ENCODE data around the gene SSX2IP.

DNA sequence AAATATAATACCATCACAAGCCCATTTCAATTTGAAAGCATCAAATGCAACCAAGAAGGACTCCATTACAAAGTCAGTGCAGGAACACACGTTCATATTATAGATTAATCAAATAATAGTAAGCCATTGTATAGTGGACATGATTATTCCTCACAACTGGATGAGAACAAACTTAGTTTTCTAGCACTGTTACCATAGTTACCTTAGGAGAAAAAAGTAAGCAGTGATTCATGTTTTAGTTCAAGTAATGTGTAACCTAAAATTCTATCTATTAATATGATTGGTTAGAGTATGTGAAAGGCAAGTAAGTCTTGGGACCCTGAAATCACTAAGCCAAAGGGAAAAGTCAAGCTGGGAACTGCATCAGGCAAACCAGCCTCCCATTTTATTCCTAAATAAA is 15.2 kb downstream of the SSX2IP start:
- TF ChIP-seq, protein P1, sequence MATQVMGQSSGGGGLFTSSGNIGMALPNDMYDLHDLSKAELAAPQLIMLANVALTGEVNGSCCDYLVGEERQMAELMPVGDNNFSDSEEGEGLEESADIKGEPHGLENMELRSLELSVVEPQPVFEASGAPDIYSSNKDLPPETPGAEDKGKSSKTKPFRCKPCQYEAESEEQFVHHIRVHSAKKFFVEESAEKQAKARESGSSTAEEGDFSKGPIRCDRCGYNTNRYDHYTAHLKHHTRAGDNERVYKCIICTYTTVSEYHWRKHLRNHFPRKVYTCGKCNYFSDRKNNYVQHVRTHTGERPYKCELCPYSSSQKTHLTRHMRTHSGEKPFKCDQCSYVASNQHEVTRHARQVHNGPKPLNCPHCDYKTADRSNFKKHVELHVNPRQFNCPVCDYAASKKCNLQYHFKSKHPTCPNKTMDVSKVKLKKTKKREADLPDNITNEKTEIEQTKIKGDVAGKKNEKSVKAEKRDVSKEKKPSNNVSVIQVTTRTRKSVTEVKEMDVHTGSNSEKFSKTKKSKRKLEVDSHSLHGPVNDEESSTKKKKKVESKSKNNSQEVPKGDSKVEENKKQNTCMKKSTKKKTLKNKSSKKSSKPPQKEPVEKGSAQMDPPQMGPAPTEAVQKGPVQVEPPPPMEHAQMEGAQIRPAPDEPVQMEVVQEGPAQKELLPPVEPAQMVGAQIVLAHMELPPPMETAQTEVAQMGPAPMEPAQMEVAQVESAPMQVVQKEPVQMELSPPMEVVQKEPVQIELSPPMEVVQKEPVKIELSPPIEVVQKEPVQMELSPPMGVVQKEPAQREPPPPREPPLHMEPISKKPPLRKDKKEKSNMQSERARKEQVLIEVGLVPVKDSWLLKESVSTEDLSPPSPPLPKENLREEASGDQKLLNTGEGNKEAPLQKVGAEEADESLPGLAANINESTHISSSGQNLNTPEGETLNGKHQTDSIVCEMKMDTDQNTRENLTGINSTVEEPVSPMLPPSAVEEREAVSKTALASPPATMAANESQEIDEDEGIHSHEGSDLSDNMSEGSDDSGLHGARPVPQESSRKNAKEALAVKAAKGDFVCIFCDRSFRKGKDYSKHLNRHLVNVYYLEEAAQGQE (IDR thresholded peaks at IDR 0.05; ENCODE audit: low read depth) = no peak
- TF ChIP-seq CEBPB (IDR thresholded peaks at IDR 0.05) (no peak), EP300 (IDR thresholded peaks at IDR 0.05; ENCODE audit: borderline replicate concordance) (no peak), ZBTB7A (IDR thresholded peaks at IDR 0.05; ENCODE audit: low read depth) (no peak), RAD21 (IDR thresholded peaks at IDR 0.05; ENCODE audit: low read depth) (no peak), FOXM1 (IDR thresholded peaks at IDR 0.05; ENCODE audit: borderline replicate concordance, low read depth) (no peak), TCF12 (IDR thresholded peaks at IDR 0.05; ENCODE audit: low read depth) (no peak), TEAD4 (IDR thresholded peaks at IDR 0.05) (no peak), TAF1 (IDR thresholded peaks at IDR 0.05; ENCODE audit: low read depth) (no peak), YY1 (IDR thresholded peaks at IDR 0.05; ENCODE audit: low read depth) (no peak), CREB1 (IDR thresholded peaks at IDR 0.05; ENCODE audit: low read depth) (no peak), NFIC (IDR thresholded peaks at IDR 0.05) (no peak)
- TF ChIP-seq, protein P2, sequence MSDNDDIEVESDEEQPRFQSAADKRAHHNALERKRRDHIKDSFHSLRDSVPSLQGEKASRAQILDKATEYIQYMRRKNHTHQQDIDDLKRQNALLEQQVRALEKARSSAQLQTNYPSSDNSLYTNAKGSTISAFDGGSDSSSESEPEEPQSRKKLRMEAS (IDR thresholded peaks at IDR 0.05) = no peak
- TF ChIP-seq, protein P3, sequence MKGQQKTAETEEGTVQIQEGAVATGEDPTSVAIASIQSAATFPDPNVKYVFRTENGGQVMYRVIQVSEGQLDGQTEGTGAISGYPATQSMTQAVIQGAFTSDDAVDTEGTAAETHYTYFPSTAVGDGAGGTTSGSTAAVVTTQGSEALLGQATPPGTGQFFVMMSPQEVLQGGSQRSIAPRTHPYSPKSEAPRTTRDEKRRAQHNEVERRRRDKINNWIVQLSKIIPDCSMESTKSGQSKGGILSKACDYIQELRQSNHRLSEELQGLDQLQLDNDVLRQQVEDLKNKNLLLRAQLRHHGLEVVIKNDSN (IDR thresholded peaks at IDR 0.05) = no peak

Data from Ishikawa (cell line).